Activated CD4-positive, alpha-beta T cell treated with anti-CD3 and anti-CD28 coated beads, Interleukin-2, Interleukin-4, amounts not matched to agents 100 ng/mL and 50 ng/mL, durations not matched to agents 16 hours and 8 hours (primary cell): ENCODE measurements around the gene PID1.
"Not testable (repeated sequence)": the region's sequence is repeated elsewhere in the genome, so short reads cannot be mapped to it uniquely, and the experiment has no call there.

Experiments
- DNase-seq: peaks from one replicate; pipeline ENCODE4 v3.0.0-alpha.2; 2020; ENCODE audit warnings: low spot score

The PID1 gene

GRCh38 chr2:229212241-229212640 is 58.8 kb downstream of the PID1 start:
- DNase-seq, result no peak

DNA sequence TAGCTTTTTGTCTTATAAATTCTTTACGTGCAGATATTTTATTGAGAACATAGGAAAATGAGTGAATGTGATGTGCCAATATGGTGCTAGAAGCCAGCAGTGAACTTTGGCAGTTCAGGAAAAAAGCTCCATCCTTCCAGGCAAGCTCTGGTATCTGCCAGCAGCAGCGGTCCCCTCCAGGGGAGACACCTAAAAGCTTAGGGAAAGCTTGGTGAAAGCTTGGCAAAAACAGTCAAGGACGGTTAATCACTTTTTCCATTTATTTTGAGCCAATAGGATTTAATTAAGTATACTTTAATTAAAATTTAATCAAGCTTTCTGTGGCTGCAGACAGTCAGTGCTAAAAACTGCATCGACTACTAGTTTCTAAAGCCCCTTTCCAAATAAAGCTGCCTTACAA is 60.4 kb downstream of the PID1 start:
- no peak for DNase-seq

- DNase-seq, result no peak
Measured at GRCh38 chr2:229206548-229206947, 64.5 kb downstream of the PID1 start.

- no peak for DNase-seq
Measured at GRCh38 chr2:229205704-229206103, 65.4 kb downstream of the PID1 start.

- no peak for DNase-seq
Measured at GRCh38 chr2:229202646-229203045, 68.4 kb downstream of the PID1 start.

DNA sequence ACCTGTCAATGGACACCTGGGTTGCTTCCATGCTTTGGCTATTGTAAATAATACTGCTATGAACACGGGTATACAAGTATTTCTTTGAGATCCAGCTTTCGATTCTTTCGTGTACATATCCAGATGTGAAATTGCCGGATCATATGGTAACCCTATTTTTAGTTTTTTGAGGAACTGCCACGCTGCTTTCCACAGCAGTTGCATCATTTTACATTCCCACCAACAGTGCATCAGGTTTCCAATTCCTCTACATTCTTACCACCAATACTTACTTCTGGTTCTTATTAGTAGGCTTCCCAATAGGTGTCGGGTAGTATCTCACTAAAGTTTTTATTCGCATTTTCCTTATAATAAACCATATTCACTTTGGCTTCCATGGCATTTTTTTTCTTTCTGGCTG is 69.6 kb downstream of the PID1 start:
- no peak for DNase-seq

GRCh38 chr2:229199267-229199666 is 71.8 kb downstream of the PID1 start:
- DNase-seq, result no peak

GRCh38 chr2:229196448-229196847 is 74.6 kb downstream of the PID1 start:
- no peak for DNase-seq

GRCh38 chr2:229195346-229195947 is 75.6 kb downstream of the PID1 start:
- no peak for DNase-seq

- DNase-seq, result no peak
Measured at GRCh38 chr2:229193281-229193680, 77.8 kb downstream of the PID1 start.

DNA sequence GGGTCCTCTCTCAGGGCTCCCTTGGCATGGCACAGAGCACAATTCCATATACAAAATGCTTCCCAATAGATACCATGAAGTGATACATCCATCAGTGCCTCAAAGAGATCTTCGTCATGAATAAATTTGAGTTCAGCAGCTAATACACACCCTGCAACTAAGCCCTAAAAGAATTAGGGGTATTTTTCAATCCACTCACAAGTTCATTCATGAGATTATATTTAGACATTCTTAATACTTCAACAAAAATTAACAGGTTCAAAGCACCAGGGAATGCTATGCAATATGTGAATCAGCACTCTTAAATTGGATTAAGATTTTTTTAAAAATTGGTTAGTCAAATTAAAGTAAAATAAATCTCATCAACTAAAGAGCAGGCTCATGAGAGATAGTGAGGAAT is 79.7 kb downstream of the PID1 start:
- no peak for DNase-seq

GRCh38 chr2:229187123-229187522 is 84.0 kb downstream of the PID1 start:
- DNase-seq, result not testable (repeated sequence)

DNA sequence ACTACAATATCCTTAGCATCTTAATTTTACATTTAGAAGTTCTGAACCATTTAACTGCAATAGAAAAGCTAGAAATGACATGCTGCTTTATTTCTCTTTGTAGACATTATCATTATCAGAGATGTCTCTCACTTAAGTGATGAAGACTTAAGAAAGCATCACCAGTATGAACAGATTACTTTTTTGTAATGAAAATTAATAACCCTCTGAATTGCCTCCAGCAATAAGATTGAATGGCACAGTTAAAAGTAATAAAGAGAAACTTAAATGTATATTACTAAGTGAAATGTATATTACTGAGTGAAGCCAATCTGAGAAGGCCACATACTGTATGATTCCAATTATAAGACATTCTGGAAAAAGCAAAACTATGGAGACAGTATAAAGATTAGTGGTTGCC is 89.4 kb downstream of the PID1 start:
- DNase-seq, result no peak

DNA sequence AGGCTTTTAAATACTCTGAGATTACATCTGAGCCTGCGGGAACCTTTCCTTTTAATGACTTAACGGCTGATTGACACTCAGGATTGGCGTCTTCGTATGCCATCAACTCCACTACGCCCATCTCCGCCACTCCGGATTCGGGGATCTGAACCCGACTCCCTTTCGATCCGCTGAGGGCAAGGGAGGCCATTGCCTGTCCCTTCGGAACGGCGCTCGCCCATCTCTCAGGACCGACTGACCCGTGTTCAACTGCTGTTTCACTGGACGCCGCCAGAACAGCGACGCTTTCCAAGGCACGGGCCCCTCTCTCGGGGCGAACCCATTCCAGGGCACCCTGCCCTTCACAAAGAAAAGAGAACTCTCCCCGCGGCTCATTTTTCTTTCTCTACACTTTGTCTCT is 90.4 kb downstream of the PID1 start:
- no peak for DNase-seq

DNA sequence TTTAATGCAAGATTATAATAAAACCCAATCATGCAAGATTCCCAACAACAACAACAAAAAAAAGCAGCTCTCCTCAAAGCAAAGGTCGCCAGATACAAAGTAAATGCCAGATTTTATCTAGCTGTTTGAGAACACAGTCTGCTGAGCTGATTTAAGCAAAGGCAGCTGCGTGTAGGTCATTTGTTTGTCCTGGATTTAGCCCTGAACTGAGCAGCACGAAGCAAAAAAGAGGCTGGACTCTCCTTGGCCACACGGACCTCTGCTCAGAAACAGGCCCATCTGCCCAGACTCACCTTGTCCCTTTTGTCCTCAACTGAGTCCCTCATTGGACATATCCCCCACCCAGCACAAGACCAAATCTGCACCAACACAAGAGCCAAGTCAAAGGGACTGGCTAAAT is 91.5 kb downstream of the PID1 start:
- DNase-seq, result no peak

GRCh38 chr2:229178706-229179105 is 92.4 kb downstream of the PID1 start:
- DNase-seq, result no peak

- no peak for DNase-seq
Measured at GRCh38 chr2:229178117-229178516, 93.0 kb downstream of the PID1 start.

- no peak for DNase-seq
Measured at GRCh38 chr2:229176136-229176535, 95.0 kb downstream of the PID1 start.

- DNase-seq, result no peak
Measured at GRCh38 chr2:229175497-229175863, 95.6 kb downstream of the PID1 start.

- DNase-seq, result no peak
Measured at GRCh38 chr2:229174794-229175496, 96.1 kb downstream of the PID1 start.

GRCh38 chr2:229173825-229174359 is 97.2 kb downstream of the PID1 start:
- no peak for DNase-seq

DNA sequence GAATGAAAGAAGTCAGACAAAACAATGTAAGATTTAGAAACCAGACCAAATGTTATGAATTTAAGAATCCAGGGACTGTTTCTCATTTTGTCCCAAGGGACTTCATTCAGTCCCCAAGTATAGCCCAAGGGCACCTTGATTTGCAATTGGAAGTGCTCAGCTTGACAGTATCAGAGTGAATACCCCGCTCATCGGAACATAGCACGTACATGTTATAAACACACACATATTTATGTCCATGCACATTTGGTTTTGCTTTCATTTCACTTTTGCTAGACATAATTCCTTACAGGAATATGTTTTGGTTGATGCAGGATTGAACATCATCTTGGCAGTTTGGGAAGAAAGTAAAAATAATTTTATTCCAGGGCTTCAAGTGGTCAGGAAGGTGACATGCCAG is 100.2 kb downstream of the PID1 start:
- no peak for DNase-seq

DNA sequence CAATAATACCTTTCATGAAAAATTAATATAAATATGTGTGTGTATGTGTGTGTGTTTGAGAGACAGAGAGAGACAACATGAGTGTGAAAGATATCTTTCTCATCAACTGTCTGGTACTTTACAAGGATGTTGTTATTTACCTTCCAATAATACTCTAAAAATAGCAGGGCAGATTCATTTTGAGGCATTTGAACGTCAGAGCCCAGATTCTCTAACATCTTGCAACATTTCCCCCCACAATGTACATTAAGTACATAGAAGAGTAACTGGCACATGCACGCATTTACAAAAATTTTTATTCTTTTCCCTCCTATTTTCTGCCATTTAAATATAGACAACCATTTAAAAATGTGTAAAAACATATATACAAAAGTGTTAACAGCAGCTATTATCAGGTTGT is 100.9 kb downstream of the PID1 start:
- DNase-seq, result no peak

- DNase-seq, result no peak
Measured at GRCh38 chr2:229169751-229170150, 101.3 kb downstream of the PID1 start.
